GM18507 (cell line): ENCODE data around the gene ATP6V1B1.
A peak's percentile ranks its signal among the peaks of the same experiment; 100 is the strongest.

ENCODE experiments used
- DNase-seq: peaks from one replicate; pipeline ENCODE4 v3.0.0; 2011; ENCODE audit warnings: low read depth; ENCODE audit not compliant: insufficient read length; ENCODE audit errors: extremely low spot score
- FAIRE-seq: peaks from 2 replicates; lab custom pipeline; 2011; peaks lifted over from hg19 to GRCh38; lab: Jason Lieb, UNC

ATP6V1B1 gene

GRCh38 chr2:70939839-70940580 lies 4.3 kb downstream of the ATP6V1B1 start:
- no peak for FAIRE-seq

DNA sequence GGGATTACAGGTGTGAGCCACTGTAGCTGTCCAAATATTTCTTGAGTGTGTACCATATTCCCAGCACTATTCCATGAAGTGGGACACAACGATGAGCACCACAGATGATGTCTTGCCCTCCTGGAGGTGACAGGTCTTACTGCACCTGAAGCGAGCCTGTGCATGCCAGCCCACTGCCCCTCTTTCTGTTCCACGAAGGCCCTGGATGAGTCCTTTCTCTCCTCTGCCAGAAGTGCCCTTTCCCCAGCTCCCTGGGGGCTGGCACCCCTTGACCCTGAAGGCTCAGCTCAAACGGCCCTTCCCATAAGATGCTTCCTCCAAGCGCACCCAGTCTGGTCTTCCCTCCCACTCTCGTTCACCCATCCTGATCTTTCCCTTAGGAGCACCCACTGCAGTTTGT lies 5.5 kb downstream of the ATP6V1B1 start:
- DNase-seq = no peak
- FAIRE-seq = no peak

More at GRCh38 chr2:70939839-70940580, 4.3 kb downstream of the ATP6V1B1 start:
- DNase-seq = no peak

DNA sequence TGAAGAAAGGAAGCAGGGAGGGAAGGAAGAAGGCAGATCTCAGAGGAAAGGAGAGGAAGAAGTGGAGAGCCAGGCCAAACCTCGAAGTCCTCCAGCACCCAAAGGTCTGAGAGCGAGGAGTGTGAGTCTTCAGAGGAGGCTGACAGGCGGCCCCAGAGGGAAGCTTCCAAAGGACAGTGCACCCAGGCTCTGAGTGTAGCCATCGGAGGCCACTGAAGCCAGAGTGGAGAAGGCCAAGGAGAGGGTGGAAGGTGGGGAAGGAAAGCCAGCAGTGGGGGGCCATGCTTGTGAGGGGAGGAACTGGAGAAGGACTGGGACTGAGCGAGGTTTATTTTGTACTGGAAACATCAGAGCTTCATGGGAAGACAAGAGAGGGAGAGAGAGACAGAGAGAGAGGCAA lies 6.0 kb downstream of the ATP6V1B1 start:
- FAIRE-seq (no peak), DNase-seq (no peak)

GRCh38 chr2:70942396-70943204 lies 6.9 kb downstream of the ATP6V1B1 start:
- no peak for FAIRE-seq

DNA sequence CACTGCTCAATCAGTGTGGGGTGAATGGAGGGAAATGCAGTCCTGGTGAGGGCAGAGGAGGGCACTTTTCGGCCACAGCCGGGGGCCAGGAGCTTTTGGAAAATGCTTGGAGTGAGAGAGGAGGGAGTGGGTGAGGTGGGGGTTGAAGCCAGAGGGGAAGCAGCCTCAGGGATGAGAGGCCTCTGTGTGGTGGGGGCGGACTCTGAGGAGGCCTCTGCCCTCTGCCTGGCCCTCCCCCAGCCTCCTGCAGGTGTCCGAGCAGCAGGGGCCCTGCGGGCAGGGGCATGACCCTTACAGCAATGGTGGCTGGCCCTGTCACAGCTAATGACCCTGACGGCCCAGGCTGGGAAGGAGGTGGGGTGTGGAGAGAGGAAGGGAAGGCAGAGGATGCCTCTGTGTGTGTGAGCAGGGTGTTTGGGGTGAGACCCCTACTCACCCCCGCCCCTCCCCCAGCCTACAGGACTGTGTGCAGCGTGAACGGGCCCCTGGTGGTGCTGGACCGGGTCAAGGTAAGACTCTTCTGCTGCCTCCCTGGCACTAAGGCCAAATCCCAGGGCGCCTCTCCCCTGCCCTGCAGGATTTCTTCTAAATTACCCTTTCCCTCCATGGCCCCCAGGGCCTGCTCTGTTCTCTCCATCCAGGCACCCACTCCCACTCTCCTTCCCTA lies 7.6 kb downstream of the ATP6V1B1 start:
- no peak for DNase-seq
- FAIRE-seq = no peak

More at GRCh38 chr2:70942396-70943204, 6.9 kb downstream of the ATP6V1B1 start:
- no peak for DNase-seq

DNA sequence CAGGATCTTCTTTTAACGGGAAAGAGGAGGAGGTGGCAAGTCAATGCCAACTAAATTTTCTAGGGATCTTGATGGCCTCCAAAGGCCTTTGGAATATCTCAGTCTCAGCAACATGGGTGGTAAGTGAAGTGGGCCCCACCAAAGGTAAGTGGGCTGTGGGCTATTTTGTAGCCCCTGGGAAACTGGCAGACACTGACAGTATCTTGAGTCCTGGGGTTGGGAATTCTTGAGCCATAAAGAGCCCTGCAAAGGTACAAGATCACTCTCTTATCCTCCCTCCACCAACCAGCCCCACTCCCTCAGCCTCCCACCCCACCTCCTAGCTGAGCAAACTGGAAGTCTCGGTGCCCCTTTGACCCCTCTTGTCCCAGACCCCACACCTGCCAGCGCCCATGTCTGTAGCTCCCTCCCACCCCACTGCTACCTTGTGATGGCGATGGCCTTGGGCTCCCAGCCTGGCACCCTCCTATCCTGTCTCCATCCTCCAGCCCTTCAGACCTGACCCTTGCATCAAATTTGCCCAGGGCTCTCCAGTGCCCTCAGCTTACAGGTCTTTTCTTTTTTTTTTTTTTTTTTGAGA lies 8.5 kb downstream of the ATP6V1B1 start:
- no peak for FAIRE-seq

GRCh38 chr2:70946832-70947442 lies 11.2 kb downstream of the ATP6V1B1 start:
- peak; percentile 70 for FAIRE-seq
- no peak for DNase-seq

More for the DNA sequence above, 8.5 kb downstream of the ATP6V1B1 start:
- DNase-seq = no peak

- no peak for DNase-seq
- FAIRE-seq = no peak
These were observed 12.0 kb downstream of the ATP6V1B1 start for GRCh38 chr2:70947556-70948184.

- FAIRE-seq (peak; percentile 68), DNase-seq (peak; percentile 64)
These were observed 12.8 kb downstream of the ATP6V1B1 start for GRCh38 chr2:70948337-70949003.

DNA sequence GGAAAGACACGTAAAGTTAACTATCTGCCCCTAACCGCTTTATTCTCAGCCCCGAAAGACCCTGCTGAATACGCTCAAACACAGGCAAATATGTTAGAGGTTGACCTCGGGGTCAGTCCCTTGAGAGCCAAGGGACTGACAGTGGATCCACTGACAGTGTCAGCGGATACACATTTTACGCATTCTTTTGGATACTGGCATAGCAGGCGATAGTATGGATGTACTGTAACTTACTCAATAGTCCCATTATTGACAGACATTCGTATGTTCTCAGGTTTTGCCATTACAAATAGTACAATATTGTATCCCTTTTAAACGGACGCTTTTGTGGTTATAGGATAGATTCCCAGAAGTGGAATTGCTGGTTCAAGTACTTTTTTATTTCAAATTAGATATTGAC lies 13.4 kb downstream of the ATP6V1B1 start:
- FAIRE-seq (no peak), DNase-seq (no peak)

- no peak for DNase-seq
- no peak for FAIRE-seq
These were observed 19.2 kb downstream of the ATP6V1B1 start for GRCh38 chr2:70954886-70955285.

DNA sequence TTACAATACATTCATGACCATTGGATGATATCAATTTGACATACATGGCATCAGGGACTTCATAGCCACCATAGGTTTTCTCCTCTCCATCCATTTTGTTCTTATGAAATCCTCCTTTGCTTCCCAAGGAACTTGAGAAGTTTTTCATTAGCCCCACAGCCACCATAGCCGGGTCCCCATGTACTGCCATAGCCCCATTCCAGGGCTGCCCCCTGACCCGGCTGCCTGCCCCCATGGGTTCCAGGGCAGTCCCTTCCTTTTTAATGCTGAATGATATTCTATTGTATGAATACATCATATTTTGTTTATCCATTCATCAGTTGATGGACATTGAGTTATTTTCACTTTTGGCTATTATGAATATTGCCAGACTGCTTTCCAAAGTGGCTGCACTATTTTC lies 20.4 kb downstream of the ATP6V1B1 start:
- FAIRE-seq (no peak), DNase-seq (no peak)

DNA sequence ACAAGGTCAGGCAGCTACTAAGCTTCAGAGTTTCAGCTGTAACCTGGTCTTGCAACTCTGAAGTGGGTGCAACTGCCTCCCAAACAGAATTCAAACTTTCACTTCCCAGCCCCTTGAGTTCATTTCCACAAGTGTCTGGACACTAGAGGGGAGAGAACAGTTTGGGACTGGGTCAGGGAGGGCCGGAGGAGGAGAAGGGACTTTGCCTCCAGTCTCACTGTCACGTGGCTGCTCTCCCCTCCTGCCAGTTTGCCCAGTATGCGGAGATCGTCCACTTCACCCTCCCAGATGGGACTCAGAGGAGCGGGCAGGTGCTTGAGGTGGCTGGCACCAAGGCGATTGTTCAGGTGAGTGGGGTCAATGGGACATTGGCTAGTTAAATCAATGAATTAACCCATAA lies 22.1 kb downstream of the ATP6V1B1 start:
- FAIRE-seq (no peak), DNase-seq (no peak)

GRCh38 chr2:70958759-70959158 lies 23.1 kb downstream of the ATP6V1B1 start:
- DNase-seq (no peak), FAIRE-seq (no peak)

DNA sequence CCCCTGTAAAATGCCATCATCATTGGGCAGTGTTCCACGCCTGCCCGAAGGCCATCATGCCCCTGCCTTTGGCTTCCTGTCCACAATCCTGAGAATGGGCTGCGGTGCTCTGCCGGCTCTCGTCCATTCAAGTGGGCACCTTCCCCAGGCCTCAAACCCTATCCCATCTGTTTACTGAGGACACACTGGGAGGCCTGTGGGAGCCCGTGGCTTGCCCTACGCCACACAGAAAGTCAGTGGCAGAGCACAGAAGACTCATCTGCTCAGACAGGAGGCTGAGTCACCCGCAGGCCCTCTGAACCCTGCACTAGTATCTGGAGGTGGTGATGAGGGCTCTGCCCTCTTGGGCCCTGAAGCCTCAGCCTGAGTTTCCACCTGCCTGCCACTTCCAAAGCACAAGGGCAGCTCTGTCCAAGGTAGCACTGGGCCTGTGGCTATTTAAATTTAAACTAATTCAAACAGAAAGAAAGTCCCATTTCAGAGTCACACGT lies 23.6 kb downstream of the ATP6V1B1 start:
- no peak for FAIRE-seq
- DNase-seq = no peak

- no peak for DNase-seq
- no peak for FAIRE-seq
These were observed 24.4 kb downstream of the ATP6V1B1 start for GRCh38 chr2:70959851-70960832.
